Measurements from ENCODE around the gene GNPNAT1.
A peak's percentile ranks its signal among the peaks of the same experiment; 100 is the strongest.

Gene GNPNAT1

DNA sequence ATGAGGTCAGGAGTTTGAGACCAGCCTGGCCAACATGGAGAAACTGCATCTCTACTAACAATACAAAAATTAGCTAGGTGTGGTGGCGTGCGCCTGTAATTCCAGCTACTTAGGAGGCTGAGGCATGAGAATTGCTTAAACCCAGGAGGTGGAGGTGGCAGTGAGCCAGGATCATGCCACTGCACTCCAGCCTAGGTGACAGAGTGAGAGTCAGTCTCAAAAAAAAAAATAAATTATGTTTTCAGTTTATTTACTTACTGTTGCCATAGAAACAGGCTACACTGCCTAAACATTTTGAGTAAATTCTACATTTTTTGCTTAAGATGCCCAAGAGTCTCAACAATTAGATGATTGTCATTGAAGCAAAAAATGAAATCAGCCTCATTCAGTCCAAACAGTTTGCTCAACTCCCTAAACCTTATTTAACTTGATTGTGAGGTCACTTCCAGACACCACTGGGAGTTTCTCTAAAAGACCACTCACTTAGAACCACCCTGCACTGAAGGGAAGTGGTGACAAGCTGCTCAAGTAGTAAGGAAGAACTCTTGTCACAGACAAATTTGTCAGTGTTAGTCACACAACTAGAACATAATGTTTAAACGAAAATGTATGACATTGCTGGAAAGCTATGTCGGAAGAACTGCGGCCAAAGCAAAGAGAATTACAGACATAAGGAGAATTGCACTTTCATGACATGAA, 9.8 kb upstream of the GNPNAT1 start:
- Mint-ChIP-seq H3K4me1 (no peaks in the 10 kb centered on the region), H3K9me3 (no peaks in the 10 kb centered on the region), H3K4me3 (no peak overlapping the region), H3K27ac (no peak overlapping the region), H3K36me3 (no peaks in the 10 kb centered on the region)
- ATAC-seq, result peak; percentile 97
- no peak for DNase-seq (ENCODE audit: low spot score in 2 of 2)

GRCh38 chr14:52798826-52799225, 7.4 kb upstream of the GNPNAT1 start:
- Mint-ChIP-seq H3K9me3 (no peaks in the 10 kb centered on the region), H3K36me3 (no peaks in the 10 kb centered on the region), H3K27ac (no peak overlapping the region), H3K4me3 (no peak overlapping the region), H3K4me1 (no peaks in the 10 kb centered on the region)
- no peak for DNase-seq (ENCODE audit: low spot score in 2 of 2)
- ATAC-seq, result no peak

GRCh38 chr14:52797653-52798052, 6.2 kb upstream of the GNPNAT1 start:
- Mint-ChIP-seq H3K27ac (peak overlapping the region; percentile 34), H3K4me3 (no peak overlapping the region), H3K9me3 (no peaks in the 10 kb centered on the region), H3K36me3 (no peaks in the 10 kb centered on the region), H3K4me1 (no peaks in the 10 kb centered on the region)
- ATAC-seq (no peak), DNase-seq (ENCODE audit: low spot score in 2 of 2) (no peak)

DNA sequence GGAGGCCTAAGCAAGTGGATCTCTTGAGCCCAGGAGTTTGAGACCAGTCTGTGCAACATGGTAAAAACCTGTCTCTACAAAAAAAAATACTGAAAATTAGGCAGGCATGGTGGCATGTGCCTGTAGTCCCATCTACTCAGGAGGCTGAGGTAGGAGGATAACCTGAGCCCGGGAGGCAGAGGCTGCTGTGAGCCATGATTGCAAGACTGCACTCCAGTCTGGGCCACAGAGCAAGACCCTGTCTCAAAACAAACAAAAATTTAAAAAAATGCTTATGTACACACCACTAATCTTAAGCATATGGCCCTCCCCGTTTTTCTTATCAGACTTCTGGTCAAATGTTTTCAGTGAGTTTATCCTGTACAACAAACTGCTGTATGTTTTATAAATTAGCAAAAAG, 1.7 kb upstream of the GNPNAT1 start:
- Mint-ChIP-seq H3K4me3 (no peak overlapping the region), H3K4me1 (peaks cover 33% of the 10 kb centered on the region), H3K9me3 (no peaks in the 10 kb centered on the region), H3K36me3 (peaks cover 21% of the 10 kb centered on the region), H3K27ac (no peak overlapping the region)
- no peak for ATAC-seq
- DNase-seq (ENCODE audit: low spot score in 2 of 2), result no peak

- Mint-ChIP-seq H3K4me3 (peak overlapping the region; percentile 93), H3K36me3 (peaks cover 21% of the 10 kb centered on the region), H3K9me3 (no peaks in the 10 kb centered on the region), H3K27ac (peak overlapping the region; percentile 89), H3K4me1 (peaks cover 36% of the 10 kb centered on the region)
- ATAC-seq (no peak), DNase-seq (ENCODE audit: low spot score in 2 of 2) (no peak)
These were observed 649 bp upstream of the GNPNAT1 start for GRCh38 chr14:52792097-52792415.

GRCh38 chr14:52790756-52791222, 618 bp downstream of the GNPNAT1 start:
- Mint-ChIP-seq H3K4me1 (peaks cover 37% of the 10 kb centered on the region), H3K27ac (peak overlapping the region; percentile 89), H3K4me3 (peak overlapping the region; percentile 93), H3K36me3 (peaks cover 21% of the 10 kb centered on the region), H3K9me3 (no peaks in the 10 kb centered on the region)
- DNase-seq (ENCODE audit: low spot score in 2 of 2) (no peak), ATAC-seq (peak; percentile 3)

- H3K4me3 Mint-ChIP-seq, result peak overlapping the region; percentile 93
- peak overlapping the region; percentile 89 for H3K27ac Mint-ChIP-seq
- DNase-seq (ENCODE audit: low spot score in 2 of 2) (no peak), ATAC-seq (no peak)
- H3K4me1 Mint-ChIP-seq, result peaks cover 37% of the 10 kb centered on the region
- H3K36me3 Mint-ChIP-seq, result peaks cover 21% of the 10 kb centered on the region
- no peaks in the 10 kb centered on the region for H3K9me3 Mint-ChIP-seq
These were observed 1.2 kb downstream of the GNPNAT1 start for GRCh38 chr14:52790011-52790755.

GRCh38 chr14:52789118-52789517, 2.3 kb downstream of the GNPNAT1 start:
- Mint-ChIP-seq H3K27ac (no peak overlapping the region), H3K4me3 (peak overlapping the region; percentile 93), H3K9me3 (no peaks in the 10 kb centered on the region), H3K36me3 (peaks cover 21% of the 10 kb centered on the region), H3K4me1 (peaks cover 37% of the 10 kb centered on the region)
- DNase-seq (ENCODE audit: low spot score in 2 of 2), result no peak
- ATAC-seq, result no peak

- H3K27ac Mint-ChIP-seq, result no peak overlapping the region
- peaks cover 27% of the 10 kb centered on the region for H3K36me3 Mint-ChIP-seq
- ATAC-seq, result no peak
These were observed 4.5 kb downstream of the GNPNAT1 start for GRCh38 chr14:52786887-52787286.

GRCh38 chr14:52783206-52783605, 8.2 kb downstream of the GNPNAT1 start:
- H3K27ac Mint-ChIP-seq, result no peak overlapping the region
- ATAC-seq (no peak), DNase-seq (ENCODE audit: low spot score in 2 of 2) (no peak)
- peaks cover 43% of the 10 kb centered on the region for H3K36me3 Mint-ChIP-seq
- H3K4me1 Mint-ChIP-seq, result peaks cover 4% of the 10 kb centered on the region
- no peaks in the 10 kb centered on the region for H3K9me3 Mint-ChIP-seq
- H3K4me3 Mint-ChIP-seq, result no peak overlapping the region

More at GRCh38 chr14:52786887-52787286, 4.5 kb downstream of the GNPNAT1 start:
- no peaks in the 10 kb centered on the region for H3K9me3 Mint-ChIP-seq
- DNase-seq (ENCODE audit: low spot score in 2 of 2), result no peak
- peaks cover 30% of the 10 kb centered on the region for H3K4me1 Mint-ChIP-seq
- no peak overlapping the region for H3K4me3 Mint-ChIP-seq

GRCh38 chr14:52781629-52782028, 9.8 kb downstream of the GNPNAT1 start:
- H3K4me3 Mint-ChIP-seq, result no peak overlapping the region
- H3K4me1 Mint-ChIP-seq, result no peaks in the 10 kb centered on the region
- peaks cover 56% of the 10 kb centered on the region for H3K36me3 Mint-ChIP-seq
- ATAC-seq (no peak), DNase-seq (ENCODE audit: low spot score in 2 of 2) (no peak)
- H3K9me3 Mint-ChIP-seq, result no peaks in the 10 kb centered on the region
- no peak overlapping the region for H3K27ac Mint-ChIP-seq

DNA sequence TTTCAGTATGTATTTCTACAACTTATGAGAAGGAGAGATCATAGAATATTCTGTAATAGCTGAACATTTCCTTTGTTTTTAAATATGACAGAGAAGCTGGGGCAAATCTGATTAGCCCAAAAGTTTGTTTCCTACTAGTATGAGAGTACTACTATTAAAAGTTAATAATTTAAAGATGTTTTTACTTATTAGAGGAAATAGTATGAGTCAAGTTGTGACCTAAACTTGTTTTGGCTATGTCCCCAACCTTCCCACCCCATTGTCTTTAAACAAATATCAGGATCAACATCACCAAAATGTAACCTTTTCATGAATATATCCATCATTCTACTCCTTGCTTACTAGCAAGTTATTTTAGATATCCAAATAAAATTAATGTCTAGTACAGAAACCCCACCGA, 10.5 kb downstream of the GNPNAT1 start:
- no peak for ATAC-seq
- no peaks in the 10 kb centered on the region for H3K9me3 Mint-ChIP-seq
- no peak overlapping the region for H3K4me3 Mint-ChIP-seq
- no peak for DNase-seq (ENCODE audit: low spot score in 2 of 2)
- H3K36me3 Mint-ChIP-seq, result peaks cover 64% of the 10 kb centered on the region
- no peaks in the 10 kb centered on the region for H3K4me1 Mint-ChIP-seq
- no peak overlapping the region for H3K27ac Mint-ChIP-seq

- DNase-seq (ENCODE audit: low spot score in 2 of 2), result no peak
- H3K4me1 Mint-ChIP-seq, result no peaks in the 10 kb centered on the region
- ATAC-seq, result no peak
- H3K4me3 Mint-ChIP-seq, result no peak overlapping the region
- H3K27ac Mint-ChIP-seq, result no peak overlapping the region
- H3K9me3 Mint-ChIP-seq, result no peaks in the 10 kb centered on the region
- peaks cover 86% of the 10 kb centered on the region for H3K36me3 Mint-ChIP-seq
These were observed 12.7 kb downstream of the GNPNAT1 start for GRCh38 chr14:52778702-52779101.

DNA sequence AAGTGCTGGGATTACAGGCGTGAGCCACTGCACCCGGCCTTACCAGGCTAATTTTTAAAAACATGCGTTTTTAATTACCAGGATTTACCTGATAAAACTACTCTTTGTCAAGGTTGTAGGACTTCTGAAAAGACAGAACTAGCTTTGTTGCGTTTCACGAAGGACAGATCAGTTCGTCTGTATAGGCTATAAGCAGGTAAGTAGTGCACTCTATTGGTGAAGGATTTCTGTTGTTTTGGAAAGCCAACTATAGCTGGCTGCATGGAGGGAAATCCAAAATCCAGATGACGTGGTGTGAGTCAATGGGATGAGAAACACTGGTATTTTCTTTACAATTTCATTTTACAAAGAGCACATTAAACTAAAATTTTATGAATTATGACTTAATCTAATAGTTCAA, 14.6 kb downstream of the GNPNAT1 start:
- H3K4me3 Mint-ChIP-seq, result no peak overlapping the region
- no peak for DNase-seq (ENCODE audit: low spot score in 2 of 2)
- no peak overlapping the region for H3K27ac Mint-ChIP-seq
- H3K9me3 Mint-ChIP-seq, result no peaks in the 10 kb centered on the region
- no peak for ATAC-seq
- no peaks in the 10 kb centered on the region for H3K4me1 Mint-ChIP-seq
- peaks cover 86% of the 10 kb centered on the region for H3K36me3 Mint-ChIP-seq

- Mint-ChIP-seq H3K4me3 (no peak overlapping the region), H3K9me3 (no peaks in the 10 kb centered on the region), H3K27ac (peak overlapping the region; percentile 48), H3K36me3 (peaks cover 91% of the 10 kb centered on the region), H3K4me1 (peaks cover 9% of the 10 kb centered on the region)
- ATAC-seq, result peak; percentile 34
- DNase-seq (ENCODE audit: low spot score in 2 of 2), result no peak
These were observed 21.5 kb downstream of the GNPNAT1 start for GRCh38 chr14:52769887-52770286.
